Activated gamma-delta T cell treated with anti-CD3 and anti-CD28 coated beads, Interleukin-2, amount 50 U/mL, for 16 hours (primary cell): ENCODE results near the gene DPYSL3.
"Not testable (repeated sequence)": the region's sequence is repeated elsewhere in the genome, so short reads cannot be mapped to it uniquely, and the experiment has no call there.

ENCODE experiments used
- DNase-seq: peaks from one replicate; pipeline ENCODE4 v3.0.0-alpha.2; 2020; ENCODE audit warnings: low read depth

DPYSL3 gene

DNA sequence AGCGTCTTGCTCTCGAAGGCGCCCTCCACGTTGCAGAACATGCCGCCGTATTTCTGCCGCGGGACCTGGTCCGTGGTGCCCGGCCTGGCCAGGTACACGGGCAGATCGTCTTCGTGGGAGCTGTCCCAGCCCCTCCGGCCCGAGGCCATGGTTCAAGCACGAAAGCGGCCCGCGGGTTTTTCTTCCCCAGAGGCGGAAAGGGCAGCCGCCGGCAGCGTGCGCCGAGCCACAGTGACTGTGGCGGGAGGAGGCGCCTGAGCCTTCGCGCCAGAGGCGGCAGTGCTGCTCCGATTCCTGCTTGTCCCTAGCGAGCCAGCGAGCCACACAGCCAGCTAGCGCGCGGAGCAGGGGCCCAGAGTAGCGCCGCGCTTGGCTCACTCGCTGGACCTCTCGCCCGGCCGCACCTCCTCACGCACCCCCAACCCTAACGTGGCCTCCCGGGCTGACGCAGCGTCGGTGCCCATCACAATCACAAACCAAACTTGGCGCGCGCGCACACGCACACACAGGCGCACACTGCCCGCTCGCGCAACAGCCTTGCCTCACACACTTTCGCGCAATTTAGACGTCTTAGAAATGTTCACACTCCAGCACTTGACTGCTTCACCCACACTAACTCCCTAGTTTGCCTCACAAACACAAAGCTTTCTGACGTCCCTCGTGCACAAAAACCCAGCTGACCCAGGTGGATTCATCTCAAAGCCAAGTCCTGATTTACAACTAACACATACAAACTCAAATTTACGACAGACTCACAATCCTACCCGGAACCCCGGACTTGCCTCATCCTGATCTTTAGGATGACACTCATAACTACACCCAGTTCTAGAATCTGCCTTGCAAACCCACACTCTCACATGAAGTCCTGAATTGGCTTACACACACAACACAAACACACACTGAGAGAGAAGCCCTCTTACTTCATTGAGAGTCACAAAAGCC is at the start of gene DPYSL3:
DPYSL3 (minus strand) TSS at position 359 of the 942 bp plus-strand sequence; CDS start at position 149, 210 bp downstream.
- no peak for DNase-seq

DNA sequence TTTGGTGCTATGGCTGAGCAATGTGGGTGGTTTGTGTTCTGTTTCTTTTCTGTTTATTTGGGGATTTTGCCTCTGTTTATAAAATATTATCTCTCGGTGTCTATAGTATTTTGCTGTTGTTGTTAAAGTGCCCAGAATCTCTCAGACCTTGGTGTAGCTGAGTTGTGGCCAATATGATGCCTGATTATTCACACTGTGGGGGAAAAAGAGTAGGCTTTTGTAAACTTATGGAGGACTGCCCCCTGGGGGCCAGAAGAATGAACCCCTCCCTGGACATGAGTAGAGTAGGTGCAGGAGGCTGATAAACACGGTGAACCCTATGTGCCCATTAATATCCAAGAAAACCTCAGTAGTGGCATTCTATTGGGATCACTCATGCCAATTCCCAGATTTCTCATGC is 49.0 kb upstream of the DPYSL3 start:
- DNase-seq, result no peak

DNA sequence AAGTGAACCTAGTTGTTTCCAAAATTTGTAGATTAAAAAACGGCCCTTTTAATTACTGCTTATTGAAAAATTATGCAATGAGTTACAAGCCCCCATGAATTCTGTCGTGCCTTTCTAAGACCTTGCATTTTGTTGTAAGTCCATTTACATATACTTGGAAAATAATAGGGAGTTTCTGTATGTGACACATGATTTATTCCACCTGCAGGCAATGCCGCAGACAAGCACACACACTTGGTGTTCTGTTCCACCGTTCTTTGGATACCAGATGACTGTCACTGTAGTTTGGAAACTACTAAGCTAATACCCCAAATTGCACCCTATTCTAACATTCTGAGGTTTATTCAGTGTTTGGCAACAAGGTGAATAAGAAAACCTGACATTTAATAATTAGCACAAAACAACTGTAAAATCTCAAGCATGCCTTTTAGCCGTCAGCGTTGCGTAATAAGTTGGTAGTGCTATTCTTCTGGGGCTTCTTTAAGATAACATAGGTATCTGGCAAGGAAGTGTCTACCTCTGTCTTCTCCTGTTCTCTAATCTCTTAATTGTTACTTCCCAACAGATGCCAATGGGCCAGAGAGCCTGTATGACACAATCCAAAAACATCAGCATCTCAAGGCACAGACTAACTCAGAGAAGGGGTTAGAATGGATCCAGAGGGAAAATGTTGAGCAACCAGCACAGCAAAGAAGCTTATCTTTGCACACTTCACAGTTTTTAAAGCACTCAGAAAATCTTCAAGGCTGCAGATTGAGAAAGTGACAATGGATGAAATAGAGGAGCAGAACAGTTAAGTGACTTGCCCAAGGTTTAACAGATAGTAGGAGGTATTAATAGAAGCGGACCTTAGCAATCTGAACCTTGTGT is 48.2 kb upstream of the DPYSL3 start:
- DNase-seq, result no peak

DNA sequence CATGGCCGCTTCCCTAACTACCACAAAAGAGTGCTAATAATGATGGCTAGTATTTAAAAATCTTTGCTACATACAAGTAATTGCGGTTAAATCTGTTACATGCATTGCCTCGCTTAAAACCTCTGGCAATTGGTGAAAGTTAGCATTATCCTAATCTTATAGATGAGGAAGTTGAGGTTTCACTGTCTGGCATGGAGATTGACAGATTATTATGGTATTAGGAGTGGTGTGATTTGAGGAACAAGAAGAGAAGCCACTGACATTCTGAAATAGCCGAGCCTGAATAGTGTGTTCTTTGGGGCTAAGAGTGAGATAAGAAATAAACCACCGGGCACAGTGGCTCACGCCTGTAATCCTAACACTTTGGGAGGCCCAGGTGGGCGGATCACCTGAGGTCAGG is 45.3 kb upstream of the DPYSL3 start:
- DNase-seq, result no peak

DNA sequence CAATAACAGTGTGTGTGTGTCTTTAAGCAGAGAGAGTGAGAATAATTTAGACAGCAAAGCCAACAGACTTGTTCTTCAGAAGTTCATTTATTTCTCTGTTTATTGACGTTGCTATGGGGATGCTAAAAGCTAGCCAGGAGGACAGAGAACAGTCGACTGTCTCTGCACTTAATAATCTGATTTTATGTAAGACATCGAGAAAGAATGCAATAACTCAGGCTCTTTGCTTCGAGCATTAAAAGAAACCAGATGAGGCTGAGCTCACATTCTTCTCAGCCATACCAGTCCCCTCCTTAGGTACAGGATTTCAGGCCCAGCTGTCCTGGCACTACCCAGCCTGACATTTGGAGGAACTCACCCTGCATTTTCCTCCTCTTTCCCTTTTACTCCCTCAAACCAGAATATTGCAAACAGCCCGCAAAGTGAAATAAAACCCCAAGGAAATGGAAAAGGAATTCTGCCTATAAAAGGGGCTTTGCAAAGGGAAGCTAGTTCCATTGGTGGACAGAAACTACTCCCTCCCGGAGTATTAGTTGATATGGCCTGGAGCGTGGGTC is 44.5 kb upstream of the DPYSL3 start:
- DNase-seq, result no peak

DNA sequence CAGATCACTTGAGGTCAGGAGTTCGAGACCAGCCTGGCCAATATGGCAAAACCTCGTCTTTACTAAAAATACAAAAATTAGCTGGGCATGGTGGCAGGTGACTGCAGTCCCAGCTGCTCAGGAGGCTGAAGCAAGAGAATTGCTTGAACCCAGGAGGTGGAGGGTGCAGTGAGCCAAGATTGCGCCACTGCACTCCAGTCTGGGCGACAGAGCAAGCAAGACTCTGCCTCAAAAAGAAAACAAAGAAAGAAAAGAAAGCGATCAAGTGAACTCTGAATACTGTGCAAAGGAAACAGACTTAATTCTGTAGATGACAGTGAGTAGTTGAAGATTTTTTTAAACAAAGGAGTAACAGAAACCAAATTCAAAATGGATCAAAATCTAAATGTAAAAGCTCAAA is 43.9 kb upstream of the DPYSL3 start:
- DNase-seq, result not testable (repeated sequence)

DNA sequence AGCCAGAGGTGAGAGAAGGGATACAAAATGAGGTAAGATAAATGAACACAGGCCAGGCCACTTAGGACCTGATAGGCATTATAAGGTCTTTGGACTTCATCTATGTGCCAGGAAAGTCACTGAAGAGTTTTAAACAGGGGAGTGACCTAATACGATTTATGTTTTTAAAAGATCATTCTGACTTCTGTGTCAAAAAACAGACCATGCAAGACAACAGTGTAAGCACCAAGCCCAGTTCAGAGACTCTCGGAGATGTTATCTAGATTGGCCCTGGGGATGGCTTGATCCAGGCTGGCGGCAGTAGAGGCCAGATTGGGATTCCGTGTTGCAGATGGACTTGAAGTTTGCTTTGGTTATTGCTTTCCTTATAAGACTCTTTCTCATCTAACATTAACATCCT is 43.0 kb upstream of the DPYSL3 start:
- DNase-seq, result no peak

DNA sequence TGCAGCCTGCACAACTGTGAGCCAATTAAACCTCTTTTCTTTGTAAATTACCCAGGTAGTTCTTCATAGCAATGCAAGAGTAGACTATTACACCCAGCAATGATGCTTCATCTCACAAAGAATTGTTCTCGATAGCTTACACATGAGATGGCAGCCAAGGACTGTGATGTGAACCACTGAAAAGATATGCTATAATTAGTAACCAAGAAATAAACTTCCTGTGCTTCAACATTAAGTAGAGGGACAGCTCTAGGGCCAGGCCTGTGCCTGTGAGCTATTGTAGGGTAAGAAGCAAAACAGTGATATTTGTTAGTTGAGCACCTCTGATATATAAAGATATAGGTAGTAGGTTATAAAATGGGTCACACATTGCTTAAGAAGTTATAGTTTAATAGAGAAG is 41.8 kb upstream of the DPYSL3 start:
- no peak for DNase-seq

DNA sequence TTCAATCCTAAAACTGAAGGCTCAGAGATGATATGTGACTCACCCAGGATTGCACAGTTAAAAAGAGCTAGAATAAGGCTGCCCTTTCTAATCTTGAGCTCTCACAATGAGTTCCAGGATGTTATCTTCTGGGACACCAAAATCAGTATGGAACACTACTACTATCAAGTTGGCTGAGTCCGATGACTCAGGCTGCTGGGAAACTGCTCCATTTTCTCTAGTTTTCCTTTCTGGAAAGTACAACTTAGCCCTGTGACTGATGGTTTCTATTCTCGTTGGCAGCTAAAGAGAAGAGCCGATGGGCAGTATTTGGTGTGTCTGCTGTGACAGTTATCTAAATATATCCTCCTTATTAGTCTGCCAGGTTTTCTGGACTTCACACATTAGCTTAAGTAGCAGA is 37.9 kb upstream of the DPYSL3 start:
- DNase-seq, result no peak

DNA sequence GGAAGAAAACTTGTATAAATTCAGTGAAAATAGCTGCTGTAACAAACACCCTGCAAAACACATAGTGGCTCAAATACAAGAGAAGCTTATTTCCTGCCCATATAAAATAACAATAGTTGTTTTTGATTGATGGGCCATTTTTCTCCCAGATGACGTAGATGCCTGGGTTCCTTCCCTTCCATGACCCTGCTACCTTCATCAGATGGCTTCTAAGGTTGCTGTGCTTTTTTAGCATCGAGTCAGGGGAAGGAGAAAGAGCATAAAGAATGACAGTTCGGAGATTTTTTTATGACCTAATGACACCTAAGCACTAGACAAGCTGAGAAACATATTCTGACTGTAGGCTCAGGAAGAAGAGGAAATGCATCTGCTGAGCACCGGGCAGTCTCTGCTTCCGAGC is 34.7 kb upstream of the DPYSL3 start:
- no peak for DNase-seq

DNA sequence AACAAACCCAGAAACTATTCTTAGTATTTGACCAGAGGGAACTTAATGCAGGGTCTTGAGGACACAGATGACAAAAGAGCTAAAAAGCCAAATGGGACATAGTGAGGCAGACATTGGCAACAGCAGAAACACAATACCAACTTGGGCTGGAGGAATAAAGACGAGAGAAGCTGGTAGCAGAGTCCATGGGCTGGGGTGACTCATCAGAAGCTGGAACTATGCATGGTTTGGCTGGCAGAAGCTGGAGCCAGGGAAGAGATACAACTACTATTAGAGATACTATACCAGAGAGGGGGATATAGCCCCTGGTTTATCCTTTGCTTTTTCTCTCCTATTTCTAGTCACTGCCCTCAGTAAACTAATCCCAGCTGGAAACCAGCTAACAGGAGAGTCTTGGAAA is 29.2 kb upstream of the DPYSL3 start:
- DNase-seq, result no peak

DNA sequence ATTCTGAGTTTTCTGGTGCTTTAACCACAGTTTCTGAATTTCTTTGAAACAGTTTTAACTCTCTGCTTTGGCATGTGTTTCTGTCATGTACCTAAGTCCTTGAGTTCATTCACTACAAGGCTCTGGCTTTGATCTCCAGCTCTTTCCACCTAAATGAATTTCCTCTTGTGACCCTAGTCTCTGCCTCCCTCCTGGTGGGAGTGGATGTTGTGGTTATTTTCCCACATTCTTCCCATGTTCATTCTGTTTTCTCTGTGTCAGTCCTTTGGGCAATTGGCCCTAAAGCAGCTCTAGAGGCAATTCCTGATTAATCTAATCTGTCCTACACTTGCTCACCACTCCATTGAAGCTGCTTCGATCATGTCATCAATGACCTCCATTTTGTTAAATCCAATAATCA is 28.4 kb upstream of the DPYSL3 start:
- no peak for DNase-seq

DNA sequence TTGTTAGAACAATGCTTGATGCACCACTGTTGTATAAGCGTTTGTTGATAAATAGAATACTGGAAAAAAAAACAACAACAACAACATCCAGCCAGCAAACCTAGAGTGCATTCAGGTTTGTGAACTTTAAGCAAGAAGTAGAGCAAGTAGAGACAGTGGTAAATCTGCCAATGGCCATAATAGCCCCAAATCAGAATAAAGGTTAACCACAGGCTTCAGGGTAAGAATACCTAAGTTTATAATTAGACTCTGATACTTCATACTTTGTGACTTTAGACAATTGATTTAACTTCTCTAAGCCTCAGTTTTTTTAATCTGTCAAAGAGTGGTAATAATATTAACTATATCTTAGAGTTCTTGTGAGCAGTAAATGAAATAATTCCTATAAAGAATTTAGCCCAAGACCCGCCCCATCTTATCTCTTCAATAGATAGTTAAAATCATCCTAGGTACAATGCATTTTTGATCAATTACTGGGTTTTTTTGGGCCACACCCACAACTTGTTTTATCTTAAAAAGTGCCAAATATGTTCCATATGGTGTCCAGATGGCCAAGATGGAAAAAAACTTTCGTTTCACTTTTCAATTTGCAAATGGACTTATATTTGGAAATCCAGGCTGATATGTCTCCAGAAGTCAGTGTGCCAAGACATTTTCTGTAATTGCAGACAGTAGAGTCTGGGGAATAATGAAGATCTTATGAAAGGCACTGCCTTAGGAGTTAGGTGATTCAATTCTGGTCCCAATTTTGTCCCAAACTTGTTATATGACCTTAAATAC is 24.5 kb upstream of the DPYSL3 start:
- no peak for DNase-seq

DNA sequence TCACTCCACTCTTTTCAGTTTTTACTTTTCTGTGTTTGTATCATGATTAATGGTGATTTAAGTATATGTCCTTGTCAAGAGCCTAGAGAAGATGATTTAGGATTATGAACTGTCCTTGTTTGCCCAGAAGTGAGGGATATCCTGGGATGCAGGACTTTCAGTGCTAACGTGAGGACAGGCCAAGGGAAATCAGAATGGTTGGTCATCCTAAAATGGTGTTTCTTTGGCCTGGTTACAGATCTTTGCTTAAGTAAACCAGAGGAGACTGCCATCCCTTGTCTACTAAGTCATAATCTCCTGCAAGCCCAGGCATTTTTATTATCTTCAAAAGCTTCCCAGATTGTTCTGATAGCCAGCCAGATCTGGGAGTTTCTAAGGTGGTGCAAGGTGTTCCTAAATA is 22.3 kb upstream of the DPYSL3 start:
- DNase-seq, result no peak

DNA sequence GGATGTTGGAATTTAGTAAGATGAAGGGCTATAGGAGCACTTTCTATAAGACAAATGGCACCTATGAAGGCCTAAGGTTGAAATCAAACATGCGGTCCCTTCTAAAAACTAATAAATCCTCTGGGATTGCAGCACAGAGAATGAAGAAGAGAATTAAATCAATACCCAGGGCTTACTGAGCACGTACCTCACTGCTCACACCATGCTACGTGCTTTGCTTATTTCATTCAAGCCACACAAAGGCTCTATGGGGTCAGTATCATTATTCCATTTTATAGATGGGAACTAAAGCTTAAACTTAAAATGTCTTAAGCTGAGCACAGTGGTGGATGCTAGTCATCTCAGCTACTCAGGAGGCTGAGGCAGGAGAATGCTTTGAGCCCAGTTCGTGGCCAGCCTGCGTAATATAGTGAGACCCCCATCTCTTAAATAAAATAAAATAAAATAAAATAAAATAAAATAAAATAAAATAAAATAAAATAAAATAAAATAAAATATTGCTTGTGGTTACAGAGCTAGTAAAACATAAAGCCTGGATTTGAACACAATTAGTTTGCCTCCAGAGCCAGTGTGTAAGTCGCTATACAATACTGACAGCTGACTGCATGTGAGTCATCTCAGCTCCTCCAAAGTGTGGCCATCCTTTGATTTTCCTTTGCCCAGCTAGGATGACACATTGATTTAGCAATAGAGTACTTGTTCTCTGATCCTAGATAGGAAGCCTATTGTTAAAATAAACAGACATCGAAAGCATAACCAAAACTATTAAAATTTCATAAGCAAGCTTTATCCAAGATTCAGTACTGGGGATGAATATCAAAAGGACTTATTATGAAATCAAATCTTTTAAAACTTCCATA is 20.9 kb upstream of the DPYSL3 start:
- no peak for DNase-seq

DNA sequence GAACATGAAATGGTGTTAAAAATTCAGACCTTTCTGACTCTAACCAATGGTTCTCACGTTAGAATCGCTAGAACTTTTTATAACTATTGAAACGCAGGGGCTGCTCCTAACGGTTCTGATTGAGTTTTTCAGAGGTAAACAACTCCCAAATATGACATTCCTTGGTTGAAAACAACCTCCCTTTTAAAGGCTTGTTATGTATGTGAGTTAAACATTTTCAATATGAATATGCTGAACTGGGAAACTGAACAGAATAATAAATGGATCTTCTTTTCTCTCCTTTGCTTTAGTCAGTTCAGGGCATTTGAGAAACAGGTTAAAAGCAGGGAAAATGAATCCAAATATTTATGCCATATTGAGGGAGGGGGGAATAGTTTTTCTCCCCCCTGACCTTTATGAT is 13.2 kb upstream of the DPYSL3 start:
- DNase-seq, result no peak

DNA sequence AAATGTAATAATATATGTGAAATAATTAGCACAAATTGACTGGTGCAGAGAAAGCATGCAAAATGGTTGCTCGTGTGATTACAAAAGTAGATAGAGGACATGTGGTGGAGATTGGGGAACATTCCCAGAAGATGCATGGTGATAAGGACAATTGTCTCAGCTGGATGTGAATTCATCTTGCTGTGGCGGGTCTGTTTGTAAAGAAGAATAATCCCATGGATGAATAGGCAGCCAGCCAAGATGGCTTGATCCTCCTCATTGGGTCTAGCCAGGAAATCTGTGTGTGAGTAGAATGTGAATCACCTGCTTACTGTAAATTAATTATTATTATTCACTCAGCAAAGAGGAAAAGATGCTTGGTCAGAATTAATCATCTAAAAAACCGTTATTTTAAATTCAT is 12.6 kb upstream of the DPYSL3 start:
- DNase-seq, result no peak

DNA sequence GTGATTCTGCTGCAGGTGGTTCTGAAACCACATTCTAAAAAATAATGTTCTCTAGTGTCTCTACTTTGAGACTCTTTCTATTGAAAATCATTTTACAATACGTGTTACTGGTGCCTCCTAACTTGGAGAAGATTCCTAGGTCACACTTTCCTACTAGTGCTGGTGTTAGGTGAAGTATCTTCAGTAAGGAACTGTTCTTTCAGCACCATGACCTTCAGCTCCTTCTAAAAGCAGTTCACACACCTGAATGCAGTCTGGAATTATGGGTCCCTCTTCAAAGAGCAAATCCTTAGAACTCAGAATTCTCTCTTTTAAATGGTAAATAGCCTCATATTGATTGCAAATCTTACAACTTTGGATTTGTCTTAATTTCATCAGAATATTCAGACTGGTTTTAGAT is 10.6 kb upstream of the DPYSL3 start:
- no peak for DNase-seq

DNA sequence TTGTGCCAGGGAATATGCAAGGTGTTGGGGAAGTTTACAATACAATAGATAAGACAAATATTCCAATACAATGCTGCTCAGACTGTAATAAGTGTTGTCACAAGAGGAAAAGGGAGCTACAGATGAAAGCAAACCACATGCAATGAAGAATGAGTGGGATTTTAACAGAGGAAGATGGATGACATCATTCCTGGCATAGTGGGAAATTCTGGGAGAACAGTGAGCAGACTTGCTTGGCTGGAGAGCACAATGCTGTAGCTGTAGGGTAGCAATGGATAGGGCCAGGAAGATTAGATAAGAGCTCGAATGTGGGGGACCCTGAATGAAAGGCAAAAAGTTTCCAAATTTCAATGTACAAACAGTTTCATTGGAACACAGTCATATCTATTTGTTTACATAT is 9.5 kb upstream of the DPYSL3 start:
- DNase-seq, result no peak

DNA sequence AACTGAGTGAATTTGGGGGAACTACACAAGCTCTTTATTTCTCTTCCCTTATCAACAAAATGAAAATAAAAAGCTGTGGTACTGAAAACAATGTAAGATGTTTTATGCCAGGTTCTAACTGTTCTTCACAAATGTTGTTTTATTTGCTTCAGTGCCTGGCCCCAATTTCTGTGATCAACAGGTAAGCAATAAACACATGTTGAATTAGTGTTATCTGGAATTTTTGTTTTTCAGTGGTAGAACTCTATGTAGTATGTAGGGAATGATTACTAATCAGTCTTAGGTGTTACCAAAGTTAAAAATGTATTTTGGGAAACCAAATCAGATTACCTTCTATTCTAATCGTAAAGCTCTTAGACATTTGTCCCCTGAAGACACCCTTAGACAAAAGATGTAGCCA is 7.5 kb upstream of the DPYSL3 start:
- DNase-seq, result no peak

DNA sequence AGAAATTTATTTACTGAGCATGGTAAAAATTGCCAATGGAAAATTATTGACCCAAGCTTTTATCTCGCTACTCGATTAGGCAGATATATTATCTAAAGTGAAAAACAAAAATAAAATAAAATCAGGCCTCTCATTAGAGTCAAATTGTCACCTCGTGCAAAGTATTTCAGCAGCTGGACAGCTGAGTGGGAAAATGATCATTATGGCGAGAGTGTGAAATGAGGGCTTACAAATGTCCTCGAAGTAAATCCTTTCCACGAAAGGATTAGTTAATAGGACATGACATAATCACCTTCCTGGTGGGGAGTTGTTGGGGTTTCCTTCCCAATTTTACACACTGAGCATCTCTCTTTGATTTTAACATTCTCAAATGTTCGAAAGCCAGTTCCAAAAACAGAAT is 5.4 kb upstream of the DPYSL3 start:
- no peak for DNase-seq
